Globus pallidus (tissue), 1 donor: ENCODE measurements around the gene GOLGA8F.
"Not testable (repeated sequence)": the region's sequence is repeated elsewhere in the genome, so short reads cannot be mapped to it uniquely, and the experiment has no call there.

Source experiments
- DNase-seq: peaks from one replicate; pipeline ENCODE4 v3.0.0-alpha.2; 2015; ENCODE audit warnings: low spot score

Gene GOLGA8F

DNA sequence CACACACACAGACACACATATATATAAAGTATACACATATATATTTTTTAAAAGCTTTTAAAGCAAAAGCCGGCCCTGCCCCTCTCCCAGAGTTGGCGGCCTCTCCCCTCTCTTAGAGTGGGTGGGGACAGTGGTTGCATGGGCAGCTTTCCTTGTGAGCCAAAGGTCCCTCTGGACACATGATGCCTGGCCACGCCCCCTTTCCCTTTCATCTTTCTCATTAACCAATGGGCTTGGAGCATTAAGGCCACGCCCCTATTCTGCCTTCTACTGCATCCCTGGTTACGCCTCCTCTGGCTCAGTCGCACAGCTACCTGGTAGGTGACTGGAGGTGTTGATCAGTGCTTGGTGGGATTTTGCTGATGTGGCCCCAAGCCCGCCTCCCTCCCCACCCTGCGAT, at the start of gene GOLGA8F:
Gene GOLGA8F (plus strand): TSS at position 301 of the 400 bp plus-strand sequence. CDS start 98 bp downstream, at position 399.
- DNase-seq = not testable (repeated sequence)

DNA sequence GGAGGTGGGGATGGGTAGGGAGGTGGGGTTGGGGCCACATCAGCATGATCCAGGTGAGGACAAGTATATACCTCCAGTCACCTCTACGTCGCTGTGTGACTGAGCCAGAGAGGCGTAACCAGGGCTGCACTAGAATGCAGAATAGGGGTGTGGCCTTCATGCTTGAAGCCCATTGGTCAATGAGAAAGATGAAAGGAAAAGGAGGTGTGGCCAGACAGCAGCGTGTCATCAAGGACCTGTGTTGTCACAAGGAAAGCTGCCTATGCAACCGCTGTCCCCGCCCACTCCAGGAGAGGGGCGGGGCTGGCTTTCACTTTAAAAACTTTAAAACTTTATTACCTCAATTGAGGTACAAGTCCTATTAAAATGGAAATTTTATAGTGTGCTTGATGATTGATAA, 20.5 kb upstream of the GOLGA8F start, which contains the start of gene GOLGA6L24:
Gene GOLGA6L24 (minus strand): TSS at position 101 of the 400 bp plus-strand sequence. CDS start 61 bp downstream, at position 40.
- DNase-seq = not testable (repeated sequence)

DNA sequence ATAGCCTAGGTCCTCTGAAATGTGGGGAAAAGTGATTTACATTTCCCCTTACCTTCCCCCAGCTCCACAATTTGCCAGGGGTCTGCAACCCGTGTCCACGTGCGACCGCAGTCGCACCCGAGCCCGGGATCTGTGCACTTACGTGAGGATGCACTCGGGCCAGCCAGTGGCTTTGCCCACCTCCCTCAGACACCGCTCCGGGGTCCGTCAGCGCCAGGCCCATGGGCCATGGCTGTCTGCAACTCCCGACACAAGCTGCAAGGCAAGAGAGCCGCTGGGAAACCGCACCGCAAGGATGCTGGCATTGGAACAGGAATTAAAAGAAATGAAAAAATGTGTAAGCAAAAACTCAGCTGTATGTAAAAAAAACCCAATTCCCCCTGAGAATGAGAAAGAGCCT, 13.0 kb upstream of the GOLGA8F start:
- not testable (repeated sequence) for DNase-seq

GRCh38 chr15:28380053-28380452, 1.6 kb downstream of the GOLGA8F start:
- not testable (repeated sequence) for DNase-seq

- not testable (repeated sequence) for DNase-seq
These were observed 17.6 kb downstream of the GOLGA8F start for GRCh38 chr15:28396022-28396421.

GRCh38 chr15:28402774-28403435, 24.4 kb downstream of the GOLGA8F start:
- not testable (repeated sequence) for DNase-seq

DNA sequence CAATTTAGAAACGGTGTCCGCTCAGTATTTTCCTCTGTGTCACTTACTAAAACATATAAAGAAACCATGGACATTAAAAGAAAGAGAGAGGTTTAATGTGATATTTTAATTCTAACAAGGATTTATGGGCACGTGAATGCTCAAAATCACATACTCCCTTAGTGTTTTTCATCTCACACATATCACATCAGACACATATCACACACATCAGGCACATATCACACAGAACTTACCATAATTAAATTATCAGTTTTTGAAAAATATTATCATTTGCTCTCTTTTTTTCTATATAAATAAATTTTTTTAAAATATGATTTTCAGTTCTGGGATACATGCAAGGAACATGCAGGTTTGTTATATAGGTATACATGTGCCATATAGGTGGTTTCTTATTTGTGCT, 42.0 kb downstream of the GOLGA8F start:
- DNase-seq = not testable (repeated sequence)

DNA sequence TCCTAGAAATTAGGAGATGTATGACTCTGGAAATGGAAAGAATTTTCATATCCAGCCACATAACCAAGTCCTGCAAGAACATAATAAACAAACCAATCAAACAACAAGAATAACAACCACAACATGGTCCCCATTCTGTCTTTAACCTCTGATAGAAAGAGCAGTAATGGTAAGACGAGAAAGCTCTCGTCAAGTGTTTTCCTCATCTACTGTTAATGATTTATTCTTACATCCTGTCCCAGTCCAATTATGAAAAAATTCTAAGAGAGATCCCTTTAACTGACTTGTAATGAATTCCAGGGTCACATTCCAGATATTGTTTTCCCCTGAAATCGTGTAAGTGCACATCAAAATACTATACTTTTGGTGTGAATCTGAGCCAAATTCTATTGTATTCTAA, 57.1 kb downstream of the GOLGA8F start:
- DNase-seq = not testable (repeated sequence)
